ENCODE measurements around the gene ADCY2. TPM values are rescaled to one million over a fixed set of nuclear protein-coding genes. Genes with fewer than 3 reads are reported as not detected.
A peak's percentile ranks its signal among the peaks of the same experiment; 100 is the strongest.

Gene ADCY2
- 1 to 10 TPM in 3 of 5 donors, under 1 TPM in 2; 0.29 to 7.5 (median 1.2) TPM for total RNA-seq
- polyA plus RNA-seq = 1 to 10 TPM in 1 of 3 donors, under 1 TPM in 2; 0.68 to 3.1 (median 0.98) TPM
- long read RNA-seq, donor 1 = 0 reads
- long read RNA-seq, donor 2, full-length matches to known transcripts = 2 of 2 reads
- long read RNA-seq, donor 2, partial matches to known transcripts = 0 of 2 reads
- long read RNA-seq, donor 2, other reads (novel, unspliced or antisense) = 0 of 2 reads
- long read RNA-seq, donor 3 = 0 reads
- long read RNA-seq, donor 4 = 0 reads
- long read RNA-seq, donor 5 = 0 reads
- long read RNA-seq, donor 6, full-length matches to known transcripts = 1 of 1 reads
- long read RNA-seq, donor 6, partial matches to known transcripts = 0 of 1 reads
- long read RNA-seq, donor 6, other reads (novel, unspliced or antisense) = 0 of 1 reads
- long read RNA-seq, donor 7 = 0 reads
- long read RNA-seq, donor 8, full-length matches to known transcripts = 1 of 1 reads
- long read RNA-seq, donor 8, partial matches to known transcripts = 0 of 1 reads
- long read RNA-seq, donor 8, other reads (novel, unspliced or antisense) = 0 of 1 reads
- long read RNA-seq, donor 9, partial matches to known transcripts = 6 of 6 reads
- long read RNA-seq, donor 9, other reads (novel, unspliced or antisense) = 0 of 6 reads
- long read RNA-seq, donor 10, partial matches to known transcripts = 5 of 5 reads
- long read RNA-seq, donor 10, other reads (novel, unspliced or antisense) = 0 of 5 reads

- peak in 1 of 2 donors; percentile 61 for DNase-seq
- 0 to 2% (median 1%) methylated on average over 23 to 120 of the region's 121 CpGs for WGBS, 5 donors
- Histone ChIP-seq H3K9me3 (no peaks in the 10 kb centered on the region), H3K27me3 (peaks cover 0 to 50% (median 16%) of the 10 kb centered on the region in 3 donors), H3K4me3 (peak within 1 kb of the TSS; percentile 56 to 72 (median 61)), H3K4me1 (peaks cover 7 to 37% (median 33%) of the 10 kb centered on the region in 4 donors), H3K27ac (peak within 1 kb of the TSS in 3 of 5 donors; percentile 44 to 81 (median 71)), H3K36me3 (no peaks in the 10 kb centered on the region)
- intact Hi-C loops (cut with DNase I; ENCODE audit: low total_unique reads) = no loop called here
- TF ChIP-seq POLR2AphosphoS5 (IDR thresholded peaks at IDR 0.05) (no peak), EP300 (IDR thresholded peaks at IDR 0.05) (no peak), POLR2A (IDR thresholded peaks at IDR 0.05) (no peak), CTCF (IDR thresholded peaks at IDR 0.05) (no peak)
Observed at GRCh38 chr5:7395947-7396712, at the start of gene ADCY2. Gene ADCY2 (plus strand): TSS chr5:7396138. CDS start chr5:7396297, 159 bp downstream.

GRCh38 chr5:7347377-7347776 is 48.6 kb upstream of the ADCY2 start:
- no peak overlapping the region for H3K27ac ChIP-seq
- no peaks in the 10 kb centered on the region for H3K36me3 ChIP-seq
- 60 to 81% (median 75%) methylated on average over 6 of the region's 6 CpGs for WGBS, 5 donors
- no peaks in the 10 kb centered on the region for H3K27me3 ChIP-seq
- no peak for DNase-seq
- H3K4me1 ChIP-seq = no peaks in the 10 kb centered on the region
- no peak for TF ChIP-seq EP300 (IDR thresholded peaks at IDR 0.05)
- TF ChIP-seq POLR2A (IDR thresholded peaks at IDR 0.05) = no peak
- TF ChIP-seq POLR2AphosphoS5 (IDR thresholded peaks at IDR 0.05) = no peak
- TF ChIP-seq CTCF (IDR thresholded peaks at IDR 0.05) = no peak
- no peak overlapping the region for H3K4me3 ChIP-seq
- peaks cover 0 to 10% (median 4%) of the 10 kb centered on the region in 4 donors for H3K9me3 ChIP-seq
- intact Hi-C loops (cut with DNase I; ENCODE audit: low total_unique reads) = no loop called here

GRCh38 chr5:7348168-7348854 is 47.6 kb upstream of the ADCY2 start:
- WGBS, 5 donors = 43 to 61% (median 53%) methylated on average over 8 of the region's 8 CpGs
- TF ChIP-seq POLR2A (IDR thresholded peaks at IDR 0.05) (no peak), POLR2AphosphoS5 (IDR thresholded peaks at IDR 0.05) (no peak), EP300 (IDR thresholded peaks at IDR 0.05) (no peak), CTCF (IDR thresholded peaks at IDR 0.05) (no peak)
- DNase-seq = no peak
- no peaks in the 10 kb centered on the region for H3K27me3 ChIP-seq
- intact Hi-C loops (cut with DNase I; ENCODE audit: low total_unique reads) = no loop called here
- peaks cover 0 to 1% (median under 1%) of the 10 kb centered on the region in 4 donors for H3K9me3 ChIP-seq
- H3K4me1 ChIP-seq = no peaks in the 10 kb centered on the region
- H3K4me3 ChIP-seq = no peak overlapping the region
- H3K27ac ChIP-seq = no peak overlapping the region
- H3K36me3 ChIP-seq = no peaks in the 10 kb centered on the region

Measured in stomach (tissue), 19 donors.